GM10266 (cell line): Measurements from ENCODE around the gene PLAC1.

Source experiments
- DNase-seq: peaks from one replicate; pipeline ENCODE4 v3.0.0; 2012; ENCODE audit errors: extremely low spot score
- TF ChIP-seq, protein P1 (sequence below): IDR thresholded peaks from 2 replicates; pipeline ENCODE4 v1.5.1; 2012; ENCODE audit warnings: mild to moderate bottlenecking, low read depth; ENCODE audit not compliant: control insufficient read depth, insufficient read depth; ENCODE audit errors: missing control alignments

PLAC1 gene

DNA sequence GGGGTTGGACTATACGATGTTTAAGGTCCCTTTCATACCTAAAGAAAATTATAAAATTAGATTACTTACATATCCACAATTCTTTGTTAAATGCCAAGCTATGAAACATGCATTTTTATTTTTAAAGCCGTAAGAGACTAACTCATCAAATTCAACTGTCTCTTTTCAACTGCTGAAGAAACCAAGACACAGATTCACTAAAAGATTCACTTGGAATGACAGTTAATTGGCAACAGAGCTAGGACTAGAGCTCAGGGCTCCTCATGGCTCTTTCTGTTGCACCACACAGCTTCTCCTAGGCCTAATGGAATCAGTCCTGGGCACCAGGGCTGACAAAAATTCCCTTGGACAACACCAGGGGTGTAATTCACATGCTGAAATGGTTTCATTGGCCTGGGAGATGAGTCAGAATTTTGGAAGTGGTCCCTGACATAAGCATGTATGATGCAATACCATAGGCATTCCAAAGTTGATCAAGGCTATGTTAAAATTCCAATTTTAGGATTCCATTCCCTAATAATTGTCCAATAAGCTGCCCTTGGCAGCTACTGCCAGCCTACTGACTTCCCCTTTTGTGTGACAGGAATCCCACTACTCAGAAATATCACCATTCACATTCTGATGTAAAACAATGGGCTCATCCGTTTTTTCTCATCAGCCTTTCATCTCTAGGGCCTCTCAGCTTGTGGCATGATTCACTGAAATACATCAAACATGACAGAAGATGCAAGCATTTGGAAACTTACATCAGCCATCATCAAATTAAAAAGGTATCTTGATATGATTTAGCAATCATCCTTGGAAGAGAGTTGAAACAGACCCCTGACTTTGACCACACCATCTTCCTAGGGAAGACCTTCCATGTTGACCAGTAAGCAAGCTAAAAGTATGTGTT is 54.2 kb downstream of the PLAC1 start:
- no peak for DNase-seq
- TF ChIP-seq, protein P1, sequence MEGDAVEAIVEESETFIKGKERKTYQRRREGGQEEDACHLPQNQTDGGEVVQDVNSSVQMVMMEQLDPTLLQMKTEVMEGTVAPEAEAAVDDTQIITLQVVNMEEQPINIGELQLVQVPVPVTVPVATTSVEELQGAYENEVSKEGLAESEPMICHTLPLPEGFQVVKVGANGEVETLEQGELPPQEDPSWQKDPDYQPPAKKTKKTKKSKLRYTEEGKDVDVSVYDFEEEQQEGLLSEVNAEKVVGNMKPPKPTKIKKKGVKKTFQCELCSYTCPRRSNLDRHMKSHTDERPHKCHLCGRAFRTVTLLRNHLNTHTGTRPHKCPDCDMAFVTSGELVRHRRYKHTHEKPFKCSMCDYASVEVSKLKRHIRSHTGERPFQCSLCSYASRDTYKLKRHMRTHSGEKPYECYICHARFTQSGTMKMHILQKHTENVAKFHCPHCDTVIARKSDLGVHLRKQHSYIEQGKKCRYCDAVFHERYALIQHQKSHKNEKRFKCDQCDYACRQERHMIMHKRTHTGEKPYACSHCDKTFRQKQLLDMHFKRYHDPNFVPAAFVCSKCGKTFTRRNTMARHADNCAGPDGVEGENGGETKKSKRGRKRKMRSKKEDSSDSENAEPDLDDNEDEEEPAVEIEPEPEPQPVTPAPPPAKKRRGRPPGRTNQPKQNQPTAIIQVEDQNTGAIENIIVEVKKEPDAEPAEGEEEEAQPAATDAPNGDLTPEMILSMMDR, result no peak

DNA sequence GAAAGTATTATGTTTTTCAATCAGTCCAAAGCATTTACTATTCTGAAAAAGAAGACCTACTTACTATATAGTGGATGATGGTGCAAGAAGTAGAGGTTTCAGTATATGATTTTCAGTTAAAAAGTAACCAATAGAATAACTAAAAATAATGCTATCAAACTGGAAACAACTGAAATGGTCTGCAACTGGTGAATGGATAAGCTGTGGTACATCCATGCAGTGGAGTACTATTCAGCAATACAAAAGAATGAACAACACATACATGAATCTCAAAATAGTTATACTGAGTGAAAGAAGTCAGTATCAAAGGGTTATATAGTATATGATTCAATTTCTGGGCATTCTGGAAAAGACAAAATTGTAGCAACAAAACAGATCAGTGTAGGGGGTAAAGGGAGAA is 55.9 kb downstream of the PLAC1 start:
- no peak for DNase-seq
- TF ChIP-seq, protein P1, result no peak

DNA sequence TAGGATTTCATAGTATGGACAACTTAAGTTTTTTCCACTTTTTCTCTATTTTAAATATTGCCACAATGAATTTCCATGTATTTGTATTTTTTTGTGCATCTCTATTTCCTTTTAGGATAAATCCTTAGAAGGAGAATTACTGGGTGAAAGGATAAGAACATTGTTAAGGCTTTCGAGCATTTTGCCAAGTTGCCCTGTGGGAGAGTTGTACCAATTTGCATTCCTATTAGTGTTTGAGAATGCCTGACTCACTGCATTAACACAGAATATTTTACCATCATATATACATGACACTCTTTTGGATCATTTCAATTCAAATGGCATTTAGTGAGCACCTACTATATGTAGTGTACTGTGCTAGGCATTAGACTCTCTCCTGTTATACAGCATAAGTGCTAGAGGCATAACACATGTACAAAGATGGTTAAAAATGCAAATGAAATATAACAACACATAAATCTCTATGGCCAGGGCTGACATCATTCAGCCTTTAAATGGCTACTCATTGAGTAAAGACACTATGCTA is 57.0 kb downstream of the PLAC1 start:
- TF ChIP-seq, protein P1, result no peak
- DNase-seq, result no peak

DNA sequence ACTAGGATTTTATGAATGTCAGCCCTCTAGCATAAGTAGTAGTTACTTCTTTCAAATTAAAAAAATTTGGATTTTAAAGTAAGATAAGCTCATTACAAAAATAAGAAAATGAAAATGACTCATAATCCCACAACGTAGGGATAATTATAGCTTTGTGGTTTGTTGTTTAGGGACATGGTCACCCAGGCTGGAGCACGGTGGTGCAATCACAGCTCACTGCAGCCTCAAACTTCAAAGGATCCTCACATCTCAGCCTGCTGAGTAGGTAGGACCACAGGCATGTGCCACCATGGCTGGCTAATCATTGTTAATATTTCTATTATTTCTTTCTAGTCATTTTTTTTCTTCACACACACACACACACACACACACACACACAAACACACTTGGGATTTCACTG is 57.6 kb downstream of the PLAC1 start:
- TF ChIP-seq, protein P1, result no peak
- no peak for DNase-seq

DNA sequence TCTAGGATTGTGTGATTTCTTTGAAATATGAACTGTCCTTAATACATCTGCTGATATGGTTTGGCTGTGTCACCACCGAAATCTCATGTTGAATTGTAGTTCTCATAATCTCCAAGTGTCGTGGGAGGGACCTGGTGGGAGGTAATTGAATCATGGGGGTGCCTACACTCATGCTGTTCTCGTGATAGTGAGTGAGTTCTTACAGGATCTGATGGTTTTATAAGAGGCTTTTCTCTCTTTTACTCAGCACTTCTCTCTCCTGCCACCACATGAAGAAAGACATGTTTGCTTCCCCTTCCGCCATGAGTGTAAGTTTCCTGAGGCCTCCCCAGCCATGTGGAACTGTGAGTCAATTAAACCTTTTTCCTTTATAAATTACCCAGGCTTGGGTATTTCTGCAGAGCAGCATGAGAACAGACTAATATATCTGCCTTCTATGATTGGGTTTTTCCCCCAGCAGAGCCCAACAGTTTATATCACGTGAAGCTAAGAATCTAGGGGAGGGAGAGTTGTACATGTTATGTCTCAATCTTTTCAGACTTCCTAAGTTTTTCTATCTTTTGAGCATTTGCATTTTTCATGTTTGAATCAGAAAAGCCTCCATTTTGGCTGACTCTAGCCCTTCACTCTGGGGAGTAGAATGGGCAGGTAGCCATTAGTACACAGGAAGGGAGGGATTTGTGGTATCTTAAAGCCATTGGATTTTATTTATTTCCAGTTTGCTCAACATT is 58.9 kb downstream of the PLAC1 start:
- TF ChIP-seq, protein P1, result no peak
- no peak for DNase-seq

DNA sequence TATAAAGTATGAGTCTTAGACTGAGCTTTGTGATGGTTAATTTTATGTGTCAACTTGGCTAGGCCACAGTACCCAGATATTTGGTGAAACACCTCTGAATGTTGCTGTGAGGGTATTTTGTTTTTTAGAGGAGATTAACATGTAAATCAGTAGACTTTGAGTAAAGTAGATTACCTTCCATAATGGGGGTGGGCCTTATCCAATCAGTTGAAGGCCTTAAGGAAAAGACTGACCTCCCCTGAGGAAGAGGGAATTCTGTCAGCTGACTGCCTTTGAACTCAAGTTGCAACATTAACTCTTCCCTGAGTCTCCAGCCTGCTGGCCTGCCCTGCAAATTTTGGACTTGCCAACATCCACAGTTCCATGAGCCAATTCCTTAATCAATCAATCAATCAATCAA is 66.0 kb downstream of the PLAC1 start:
- DNase-seq, result no peak
- TF ChIP-seq, protein P1, result no peak
